Transverse colon (tissue), 4 donors: Measurements from ENCODE around the gene LPIN2. TPM values are rescaled to one million over a fixed set of nuclear protein-coding genes. Genes with fewer than 3 reads are reported as not detected.
"Not testable (repeated sequence)": the region's sequence is repeated elsewhere in the genome, so short reads cannot be mapped to it uniquely, and the experiment has no call there.

Experiments
- DNase-seq: peaks from one replicate; pipeline ENCODE4 v3.0.0-alpha.2; 2019
- H3K27ac ChIP-seq, 4 donors: fragments of 200-600 bp; sonication (generic); 2 replicates each; pipeline ENCODE4 v1.5.1; 2016 to 2018; ENCODE audit warnings: inconsistent platforms in 4 of 4
- H3K27me3 ChIP-seq: fragments of 200-600 bp; sonication (generic); 2 replicates; pipeline ENCODE4 v1.5.1; 2017; ENCODE audit warnings: inconsistent platforms
- H3K36me3 ChIP-seq, 4 donors: fragments of 200-600 bp; sonication (generic); 2 replicates each; pipeline ENCODE4 v1.5.1; 2017 to 2019; ENCODE audit warnings: inconsistent platforms in 4 of 4
- H3K4me1 ChIP-seq, 4 donors: fragments of 200-600 bp; sonication (generic); 2 replicates each; pipeline ENCODE4 v1.5.1; 2017 to 2020; ENCODE audit warnings: inconsistent platforms in 4 of 4
- H3K4me3 ChIP-seq, 4 donors: fragments of 200-600 bp; sonication (generic); 1 replicate in 1 of 4; 2 replicates in 3 of 4; pipeline versions ENCODE4 v1.5.1 to v1.6.1; 2017 to 2019; ENCODE audit warnings: inconsistent platforms in 4 of 4
- H3K9me3 ChIP-seq, 2 donors: fragments of 200-600 bp; sonication (generic); 2 replicates each; pipeline ENCODE4 v1.5.1; 2017 to 2019; ENCODE audit warnings: inconsistent platforms in 2 of 2
- CTCF ChIP-seq, 5 experiments: fragments of 200-600 bp in 3 of 5; fragments of 450-650 bp in 2 of 5; sonication (generic) in 3 of 5; IDR thresholded peaks; 1 replicate in 2 of 5; 2 replicates in 3 of 5; pipeline ENCODE4 v1.5.1; 2016 to 2017; ENCODE audit warnings: antibody characterized with exemption in 5 of 5, inconsistent platforms in 3 of 5, mild to moderate bottlenecking in 2 of 5, moderate library complexity in 1 of 5
- EP300 ChIP-seq: sonication (generic); formaldehyde crosslinking; IDR thresholded peaks from one replicate; pipeline ENCODE4 v1.6.1; 2017; ENCODE audit warnings: antibody characterized with exemption, low read depth
- POLR2A ChIP-seq: fragments of 450-650 bp; IDR thresholded peaks from one replicate; pipeline ENCODE4 v1.6.1; 2016; ENCODE audit warnings: antibody characterized with exemption, mild to moderate bottlenecking, moderate library complexity
- POLR2AphosphoS5 ChIP-seq, 3 donors: sonication (generic); formaldehyde crosslinking; IDR thresholded peaks; one replicate each; pipeline ENCODE4 v1.6.1; 2016; ENCODE audit warnings: antibody characterized with exemption in 3 of 3
- WGBS, 2 donors: methylation state at CpG; one replicate each; pipeline ENCODE4 v1.1.5; 2018; ENCODE audit warnings: low coverage in 1 of 2; 5-methylcytosine and 5-hydroxymethylcytosine counted together
- in situ Hi-C, 4 donors: fragments of 200-750 bp; cut with MboI; loops; one replicate each; pipeline versions ENCODE4 v1.15.0 to v1.15.1; 2017; ENCODE audit warnings: low sequenced_read_pairs in 3 of 4, low pct_ligation_motif_present in 1 of 4, low pct_unique_long_range_greater_than_20kb in 1 of 4
- intact Hi-C: fragments of 100-400 bp; cut with DNase I; formaldehyde crosslinking; loops from one replicate; pipeline ENCODE4 v1.15.1; 2023; ENCODE audit warnings: low total_unique reads
- total RNA-seq, 4 donors: library from RNA; depleted of rRNA; stranded (reverse); fragments of >200 nt; gene quantifications; one replicate each; pipeline ENCODE4 v1.1.0, GENCODE V29; 2016

LPIN2 gene
- total RNA-seq, 4 donors from 2014 or later = 11.1 to 151 (median 87.0) TPM

- peak; percentile 17 for DNase-seq
- 32 to 35% methylated on average over 6 to 12 of the region's 12 CpGs for WGBS, 2 donors
- H3K27ac ChIP-seq = peak overlapping the region; percentile 18 to 51 (median 34)
- in situ Hi-C loops (no loop called here), intact Hi-C loops (no loop called here)
- H3K4me1 ChIP-seq = peaks cover 8 to 32% (median 19%) of the 10 kb centered on the region in 4 donors
- H3K36me3 ChIP-seq = no peaks in the 10 kb centered on the region
- H3K9me3 ChIP-seq = no peaks in the 10 kb centered on the region
- H3K4me3 ChIP-seq = no peak overlapping the region
- no peak for TF ChIP-seq CTCF (IDR thresholded peaks at IDR 0.05)
- no peak for TF ChIP-seq EP300
- TF ChIP-seq POLR2A = no peak
- TF ChIP-seq POLR2AphosphoS5 (IDR thresholded peaks at IDR 0.05) = no peak
- H3K27me3 ChIP-seq = no peaks in the 10 kb centered on the region
These were observed 16.4 kb upstream of the LPIN2 start for GRCh38 chr18:3029215-3029952.

- intact Hi-C loops, H3K36me3 ChIP-seq, in situ Hi-C loops, H3K27me3 ChIP-seq, H3K9me3 ChIP-seq, H3K4me3 ChIP-seq, DNase-seq: not testable (repeated sequence)
- Histone ChIP-seq H3K27ac (peak overlapping the region in 1 of 4 donors; percentile 14), H3K4me1 (peaks cover 8 to 32% (median 19%) of the 10 kb centered on the region in 4 donors)
- WGBS, 2 donors = 95 to 98% methylated on average over 3 of the region's 3 CpGs
These were observed 15.2 kb upstream of the LPIN2 start for GRCh38 chr18:3028115-3028514.

- intact Hi-C loops (no loop called here), in situ Hi-C loops (no loop called here)
- Histone ChIP-seq H3K4me3 (no peak overlapping the region), H3K9me3 (no peaks in the 10 kb centered on the region), H3K27me3 (no peaks in the 10 kb centered on the region), H3K4me1 (peaks cover 8 to 32% (median 19%) of the 10 kb centered on the region in 4 donors), H3K36me3 (no peaks in the 10 kb centered on the region), H3K27ac (peak overlapping the region; percentile 14 to 69 (median 50))
- DNase-seq = no peak
- WGBS, 2 donors = 75 to 83% methylated on average over 5 to 11 of the region's 11 CpGs
- TF ChIP-seq POLR2A (no peak), POLR2AphosphoS5 (IDR thresholded peaks at IDR 0.05) (no peak), EP300 (no peak), CTCF (IDR thresholded peaks at IDR 0.05) (no peak)
These were observed 14.5 kb upstream of the LPIN2 start for GRCh38 chr18:3027370-3027891.

GRCh38 chr18:3025544-3025943 lies 12.6 kb upstream of the LPIN2 start:
- 75 to 100% methylated on average over 1 to 2 of the region's 2 CpGs for WGBS, 2 donors
- no peak for TF ChIP-seq EP300
- TF ChIP-seq POLR2AphosphoS5 (IDR thresholded peaks at IDR 0.05) = no peak
- no peak for TF ChIP-seq CTCF (IDR thresholded peaks at IDR 0.05)
- no peak for TF ChIP-seq POLR2A

GRCh38 chr18:3023603-3024002 lies 10.7 kb upstream of the LPIN2 start:
- H3K27ac ChIP-seq, DNase-seq, H3K4me3 ChIP-seq, in situ Hi-C loops, H3K36me3 ChIP-seq, H3K9me3 ChIP-seq, intact Hi-C loops, H3K27me3 ChIP-seq: not testable (repeated sequence)
- peaks cover 0 to 22% (median 9%) of the 10 kb centered on the region in 4 donors for H3K4me1 ChIP-seq
- WGBS, 2 donors = 81 to 92% methylated on average over 2 to 5 of the region's 5 CpGs

More at GRCh38 chr18:3025544-3025943, 12.6 kb upstream of the LPIN2 start:
- H3K4me1 ChIP-seq = peaks cover 8 to 32% (median 19%) of the 10 kb centered on the region in 4 donors
- in situ Hi-C loops = no loop called here
- H3K9me3 ChIP-seq = no peaks in the 10 kb centered on the region
- no peaks in the 10 kb centered on the region for H3K36me3 ChIP-seq
- no peak for DNase-seq
- no peak overlapping the region for H3K4me3 ChIP-seq
- H3K27ac ChIP-seq = no peak overlapping the region
- intact Hi-C loops = no loop called here
- no peaks in the 10 kb centered on the region for H3K27me3 ChIP-seq
